ENCODE data around the gene SLC2A9.

DNA sequence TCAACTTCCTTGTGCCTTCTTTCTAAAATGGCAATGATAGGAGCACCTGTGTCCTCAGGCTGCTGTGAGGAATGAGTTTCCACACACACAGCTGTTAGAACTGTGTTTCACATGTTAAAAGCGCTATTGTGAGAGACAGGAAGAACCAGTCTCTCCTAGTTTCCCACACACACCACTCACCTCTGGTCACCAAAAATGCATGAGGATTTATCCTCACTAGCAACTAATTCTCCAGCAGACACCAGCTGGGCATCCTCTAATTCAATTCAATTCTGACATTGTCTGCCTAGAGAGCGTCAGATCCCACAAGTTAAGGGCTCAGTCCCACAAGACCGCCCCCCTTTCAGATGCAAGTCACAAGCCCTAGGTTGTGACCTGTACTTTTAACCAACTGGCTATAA, 29.0 kb upstream of the SLC2A9 start:
- TF ChIP-seq CTCF (IDR thresholded peaks at IDR 0.05) (no peak), POLR2A (IDR thresholded peaks at IDR 0.05) (no peak)
